Activated naive CD8-positive, alpha-beta T cell treated with anti-CD3 and anti-CD28 coated beads, Interleukin-2, amount 50 U/mL, for 24 hours (primary cell): ENCODE results near the gene GJC1.

ENCODE experiments used
- ATAC-seq: fragments of 150-1000 bp; cut with Tn5 transposase; one replicate; pipeline ENCODE4 v1.10.0; 2021
- DNase-seq: peaks from one replicate; pipeline ENCODE4 v3.0.0; 2021
- H3K27ac Mint-ChIP-seq: one replicate; pipeline ENCODE4 v1.8.0; 2021; ENCODE audit warnings: mild to moderate bottlenecking, mixed read lengths
- H3K27me3 Mint-ChIP-seq: one replicate; pipeline ENCODE4 v1.8.0; 2021; ENCODE audit warnings: mixed read lengths
- H3K36me3 Mint-ChIP-seq: one replicate; pipeline ENCODE4 v1.8.0; 2021; ENCODE audit warnings: low read depth, mixed read lengths
- H3K4me1 Mint-ChIP-seq: one replicate; pipeline ENCODE4 v1.8.0; 2021; ENCODE audit warnings: mixed read lengths
- H3K4me3 Mint-ChIP-seq: one replicate; pipeline ENCODE4 v1.8.0; 2021; ENCODE audit warnings: mild to moderate bottlenecking, moderate library complexity, mixed read lengths
- H3K9me3 Mint-ChIP-seq: one replicate; pipeline ENCODE4 v1.8.0; 2021; ENCODE audit warnings: mixed read lengths

The GJC1 gene

DNA sequence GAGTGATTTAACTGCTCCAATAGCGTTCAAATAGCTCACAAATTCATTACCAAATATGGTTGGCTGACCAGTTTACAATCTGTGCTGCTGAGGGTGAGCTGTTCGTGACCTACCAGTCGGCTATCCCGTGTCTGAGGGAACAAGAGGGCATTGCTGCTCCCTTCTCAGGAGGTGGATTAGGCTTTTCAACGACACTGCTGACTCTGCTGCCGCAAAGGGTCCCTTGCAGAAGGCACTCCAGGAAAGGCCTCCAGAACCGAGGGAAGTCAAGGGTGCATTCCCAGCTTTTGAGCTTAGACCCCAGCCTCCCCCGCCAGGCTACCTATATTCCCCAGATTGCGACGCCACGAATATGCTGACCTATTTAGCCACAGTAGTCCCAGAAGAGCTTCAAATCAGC lies 32.3 kb downstream of the GJC1 start:
- Mint-ChIP-seq H3K4me3 (no peak overlapping the region), H3K27me3 (no peaks in the 10 kb centered on the region), H3K4me1 (peaks cover 9% of the 10 kb centered on the region), H3K9me3 (no peaks in the 10 kb centered on the region), H3K36me3 (no peaks in the 10 kb centered on the region), H3K27ac (no peak overlapping the region)
- no peak for DNase-seq
- ATAC-seq: no peak

GRCh38 chr17:44796731-44797130 lies 33.4 kb downstream of the GJC1 start:
- no peak overlapping the region for H3K4me3 Mint-ChIP-seq
- no peaks in the 10 kb centered on the region for H3K9me3 Mint-ChIP-seq
- DNase-seq (no peak), ATAC-seq (no peak)
- H3K27me3 Mint-ChIP-seq: no peaks in the 10 kb centered on the region
- H3K4me1 Mint-ChIP-seq: peaks cover 9% of the 10 kb centered on the region
- H3K36me3 Mint-ChIP-seq: no peaks in the 10 kb centered on the region
- H3K27ac Mint-ChIP-seq: no peak overlapping the region

- Mint-ChIP-seq H3K9me3 (no peaks in the 10 kb centered on the region), H3K27ac (no peak overlapping the region), H3K4me1 (peaks cover 9% of the 10 kb centered on the region), H3K36me3 (no peaks in the 10 kb centered on the region), H3K4me3 (no peak overlapping the region), H3K27me3 (no peaks in the 10 kb centered on the region)
- ATAC-seq (no peak), DNase-seq (no peak)
These were observed 34.2 kb downstream of the GJC1 start for GRCh38 chr17:44795928-44796327.

GRCh38 chr17:44795421-44795820 lies 34.7 kb downstream of the GJC1 start:
- H3K4me3 Mint-ChIP-seq: no peak overlapping the region
- peaks cover 9% of the 10 kb centered on the region for H3K4me1 Mint-ChIP-seq
- H3K9me3 Mint-ChIP-seq: no peaks in the 10 kb centered on the region
- H3K27ac Mint-ChIP-seq: no peak overlapping the region
- ATAC-seq (no peak), DNase-seq (no peak)
- H3K27me3 Mint-ChIP-seq: no peaks in the 10 kb centered on the region
- no peaks in the 10 kb centered on the region for H3K36me3 Mint-ChIP-seq

GRCh38 chr17:44794851-44795413 lies 35.2 kb downstream of the GJC1 start:
- Mint-ChIP-seq H3K36me3 (no peaks in the 10 kb centered on the region), H3K4me3 (no peak overlapping the region), H3K9me3 (no peaks in the 10 kb centered on the region), H3K27me3 (no peaks in the 10 kb centered on the region), H3K4me1 (peaks cover 9% of the 10 kb centered on the region), H3K27ac (peak overlapping the region; percentile 64)
- no peak for DNase-seq
- peak; percentile 54 for ATAC-seq

DNA sequence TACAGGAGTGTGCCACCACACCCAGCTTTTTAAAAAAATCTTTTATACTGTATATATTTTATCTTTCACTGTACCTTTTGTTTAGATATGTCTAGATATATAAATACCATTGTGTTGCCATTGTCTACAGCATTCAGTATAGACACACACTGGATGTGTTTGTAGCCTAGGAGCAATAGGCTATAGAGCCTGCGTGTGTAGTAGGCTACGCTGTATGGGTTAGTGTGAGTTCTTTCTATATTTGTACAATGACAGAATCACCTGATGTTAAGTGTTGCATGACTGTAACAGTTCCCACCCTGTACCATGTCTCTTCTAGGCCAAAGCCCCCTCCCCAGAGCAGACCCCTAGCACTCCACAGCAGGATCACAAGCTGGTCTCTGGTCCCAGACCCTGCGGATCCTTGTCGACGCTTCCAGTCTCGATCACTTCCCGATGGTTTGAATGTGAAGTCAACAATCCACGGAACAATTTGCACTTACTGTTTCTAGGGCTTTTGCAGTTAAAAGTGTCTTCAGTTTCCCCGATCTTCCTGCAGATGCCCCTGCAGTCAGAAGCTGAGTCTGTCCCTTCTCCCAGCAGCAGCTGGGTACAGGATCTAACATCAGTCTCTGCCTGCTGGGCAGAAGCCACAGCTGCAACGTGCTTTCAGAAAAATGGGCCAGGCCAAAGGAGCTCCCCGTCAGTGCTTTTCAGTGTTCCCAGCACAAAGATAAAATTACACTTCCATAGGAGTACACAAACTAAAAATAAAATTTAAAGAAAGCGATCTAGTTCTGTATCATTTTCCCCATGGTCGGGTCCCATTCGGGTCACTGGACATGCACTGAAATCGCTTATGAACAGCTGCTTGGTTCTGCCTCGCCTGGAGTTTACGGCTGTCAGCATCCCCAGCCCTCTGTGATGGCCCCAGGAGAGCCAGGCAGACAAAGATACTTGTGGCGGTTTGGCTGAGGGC lies 35.9 kb downstream of the GJC1 start:
- ATAC-seq: no peak
- H3K27ac Mint-ChIP-seq: peak overlapping the region; percentile 64
- no peaks in the 10 kb centered on the region for H3K36me3 Mint-ChIP-seq
- H3K9me3 Mint-ChIP-seq: no peaks in the 10 kb centered on the region
- no peak for DNase-seq
- no peak overlapping the region for H3K4me3 Mint-ChIP-seq
- H3K27me3 Mint-ChIP-seq: no peaks in the 10 kb centered on the region
- H3K4me1 Mint-ChIP-seq: peaks cover 9% of the 10 kb centered on the region

DNA sequence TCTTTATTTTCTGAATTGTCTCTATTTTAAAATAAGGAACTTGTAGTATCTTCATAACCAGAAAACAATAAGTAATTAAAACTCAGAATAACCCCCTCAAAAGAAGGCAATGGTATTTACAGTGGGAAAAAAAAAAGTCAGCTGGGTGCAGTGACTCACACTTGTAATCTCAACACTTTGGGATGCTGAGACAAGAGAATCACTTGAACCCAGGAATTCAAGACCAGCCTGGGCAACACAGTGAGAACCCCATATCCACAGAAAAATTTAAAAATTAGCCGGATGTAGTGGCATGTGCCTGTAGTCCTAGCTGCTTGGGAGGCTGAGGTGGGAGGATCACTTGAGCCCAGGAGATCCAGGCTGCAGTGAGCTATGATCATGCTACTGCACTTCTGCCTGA lies 37.8 kb downstream of the GJC1 start:
- Mint-ChIP-seq H3K4me3 (no peak overlapping the region), H3K9me3 (no peaks in the 10 kb centered on the region), H3K27ac (no peak overlapping the region), H3K4me1 (peaks cover 9% of the 10 kb centered on the region), H3K36me3 (no peaks in the 10 kb centered on the region), H3K27me3 (no peaks in the 10 kb centered on the region)
- ATAC-seq (no peak), DNase-seq (no peak)

DNA sequence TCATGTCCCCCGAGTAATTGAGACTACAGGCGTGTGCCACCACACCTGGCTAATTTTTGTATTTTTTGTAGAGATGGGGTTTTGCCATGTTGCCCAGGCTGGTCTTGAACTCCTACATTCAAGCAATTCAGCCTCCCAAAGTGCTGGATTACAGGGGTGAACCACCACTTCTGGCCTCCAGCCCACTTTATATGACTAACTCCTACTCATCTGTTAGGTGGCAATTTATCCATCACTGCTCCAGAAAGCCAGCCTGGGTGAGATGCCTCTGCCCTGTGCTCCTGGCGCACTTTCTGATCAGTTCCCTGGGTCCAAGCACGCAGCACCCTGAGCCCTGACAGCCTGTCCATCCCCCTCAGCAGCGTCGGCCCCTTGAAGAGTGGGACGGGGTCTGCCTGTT lies 41.9 kb downstream of the GJC1 start:
- Mint-ChIP-seq H3K27ac (no peak overlapping the region), H3K4me1 (no peaks in the 10 kb centered on the region), H3K4me3 (no peak overlapping the region), H3K27me3 (no peaks in the 10 kb centered on the region), H3K9me3 (no peaks in the 10 kb centered on the region), H3K36me3 (no peaks in the 10 kb centered on the region)
- ATAC-seq (no peak), DNase-seq (no peak)

DNA sequence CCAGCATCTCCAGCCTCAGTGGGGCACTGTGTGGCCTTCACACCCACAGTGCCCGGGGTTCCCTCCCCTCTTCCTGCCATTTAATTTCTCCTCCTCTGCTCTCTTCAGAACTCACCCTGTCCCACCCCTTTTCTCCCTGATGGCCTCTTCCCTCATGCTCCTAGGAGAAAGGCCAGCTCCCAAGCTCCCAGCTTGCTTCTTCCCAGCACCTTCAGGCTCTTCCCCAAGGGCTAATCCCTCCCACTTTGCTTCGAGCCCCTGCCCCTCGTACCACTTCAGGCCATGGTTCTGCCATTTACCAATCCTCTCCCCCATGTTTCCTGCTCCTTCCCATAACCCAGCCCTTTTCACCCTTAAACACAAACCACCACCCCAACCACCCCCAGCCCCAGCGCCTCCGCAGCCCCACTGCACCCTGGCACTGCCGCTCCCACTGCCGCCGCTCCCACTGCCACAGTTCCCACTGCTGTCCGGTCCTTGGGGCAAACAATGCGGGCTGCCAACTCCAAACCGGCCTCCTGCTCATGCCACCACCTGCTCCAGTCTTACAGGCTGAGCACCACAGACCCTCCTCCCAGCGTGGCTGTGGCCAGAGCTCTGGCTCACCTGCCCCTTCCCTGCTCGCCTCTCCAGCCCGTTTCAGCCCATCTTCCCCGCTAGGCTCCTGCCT lies 42.7 kb downstream of the GJC1 start:
- H3K9me3 Mint-ChIP-seq: no peaks in the 10 kb centered on the region
- no peak for ATAC-seq
- H3K4me3 Mint-ChIP-seq: no peak overlapping the region
- no peaks in the 10 kb centered on the region for H3K36me3 Mint-ChIP-seq
- no peaks in the 10 kb centered on the region for H3K27me3 Mint-ChIP-seq
- no peaks in the 10 kb centered on the region for H3K4me1 Mint-ChIP-seq
- DNase-seq: no peak
- H3K27ac Mint-ChIP-seq: no peak overlapping the region

- H3K4me1 Mint-ChIP-seq: no peaks in the 10 kb centered on the region
These were observed 43.5 kb downstream of the GJC1 start for GRCh38 chr17:44786551-44787081.

DNA sequence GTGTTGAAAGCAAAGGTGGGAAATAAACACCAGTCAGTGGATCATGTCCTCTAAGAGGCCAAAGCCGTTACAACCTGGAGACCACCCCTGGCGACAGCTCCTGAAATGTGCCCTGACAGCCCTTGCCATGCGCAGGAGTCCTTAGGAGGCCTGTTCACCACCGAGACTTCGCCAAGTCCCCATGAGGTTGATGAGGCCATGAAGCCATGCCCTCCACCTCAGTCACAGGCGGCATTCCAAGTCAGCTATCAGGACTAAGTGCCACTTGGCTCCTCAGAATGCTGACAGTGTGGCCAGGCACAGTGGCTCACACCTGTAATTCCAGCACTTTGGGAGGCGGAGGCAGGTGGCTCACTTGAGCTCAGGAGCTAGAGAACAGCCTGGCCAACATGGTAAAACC lies 44.2 kb downstream of the GJC1 start:
- H3K27me3 Mint-ChIP-seq: peaks cover 2% of the 10 kb centered on the region
- H3K4me3 Mint-ChIP-seq: no peak overlapping the region
- H3K9me3 Mint-ChIP-seq: no peaks in the 10 kb centered on the region
- no peaks in the 10 kb centered on the region for H3K36me3 Mint-ChIP-seq
- DNase-seq: no peak
- ATAC-seq: no peak
- no peaks in the 10 kb centered on the region for H3K4me1 Mint-ChIP-seq
- no peak overlapping the region for H3K27ac Mint-ChIP-seq

More at GRCh38 chr17:44786551-44787081, 43.5 kb downstream of the GJC1 start:
- no peaks in the 10 kb centered on the region for H3K9me3 Mint-ChIP-seq
- ATAC-seq (no peak), DNase-seq (no peak)
- no peaks in the 10 kb centered on the region for H3K36me3 Mint-ChIP-seq
- no peak overlapping the region for H3K27ac Mint-ChIP-seq
- peaks cover 2% of the 10 kb centered on the region for H3K27me3 Mint-ChIP-seq
- H3K4me3 Mint-ChIP-seq: no peak overlapping the region

GRCh38 chr17:44782326-44782850 lies 47.7 kb downstream of the GJC1 start:
- ATAC-seq: no peak
- DNase-seq: no peak
- no peaks in the 10 kb centered on the region for H3K9me3 Mint-ChIP-seq
- H3K27ac Mint-ChIP-seq: no peak overlapping the region
- H3K4me3 Mint-ChIP-seq: no peak overlapping the region
- no peaks in the 10 kb centered on the region for H3K36me3 Mint-ChIP-seq
- H3K4me1 Mint-ChIP-seq: peaks cover 3% of the 10 kb centered on the region
- peaks cover 6% of the 10 kb centered on the region for H3K27me3 Mint-ChIP-seq

- Mint-ChIP-seq H3K9me3 (no peaks in the 10 kb centered on the region), H3K27ac (no peak overlapping the region), H3K27me3 (peaks cover 9% of the 10 kb centered on the region), H3K4me1 (peaks cover 3% of the 10 kb centered on the region), H3K4me3 (no peak overlapping the region), H3K36me3 (no peaks in the 10 kb centered on the region)
- DNase-seq (no peak), ATAC-seq (no peak)
These were observed 48.3 kb downstream of the GJC1 start for GRCh38 chr17:44781551-44782325.

DNA sequence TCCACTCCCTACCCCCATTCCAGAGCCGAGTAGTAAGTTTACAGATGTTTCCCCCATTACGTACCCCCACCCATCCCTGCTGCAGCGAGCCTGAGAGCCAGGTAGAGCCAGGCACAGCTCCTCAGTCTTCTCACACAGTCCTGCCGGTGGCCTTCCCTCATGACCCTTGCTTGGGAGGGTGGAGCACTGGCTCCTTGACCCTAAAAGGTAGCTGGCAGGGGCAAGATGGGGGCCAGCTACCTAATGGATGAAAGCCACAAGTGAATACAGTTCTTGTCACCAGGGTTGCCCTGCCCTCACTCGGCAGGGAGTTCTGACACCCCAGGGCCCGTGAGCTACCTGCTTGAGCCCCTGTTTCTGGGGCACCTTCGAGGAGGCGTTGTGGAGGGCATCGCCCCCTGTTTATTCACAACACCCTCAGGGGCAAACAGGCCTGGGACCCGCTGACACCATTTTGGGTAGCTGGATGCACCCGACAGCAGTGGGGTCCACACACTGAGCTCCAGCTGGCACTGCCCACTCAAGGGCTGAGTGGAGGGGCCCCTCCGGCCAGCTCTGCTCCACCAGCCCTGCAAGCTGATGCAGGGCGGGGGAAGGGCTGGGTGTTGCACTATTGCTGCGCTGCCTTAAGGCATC lies 49.1 kb downstream of the GJC1 start:
- no peak for ATAC-seq
- no peaks in the 10 kb centered on the region for H3K9me3 Mint-ChIP-seq
- H3K27me3 Mint-ChIP-seq: peaks cover 9% of the 10 kb centered on the region
- no peak for DNase-seq
- peaks cover 5% of the 10 kb centered on the region for H3K4me1 Mint-ChIP-seq
- no peak overlapping the region for H3K4me3 Mint-ChIP-seq
- no peak overlapping the region for H3K27ac Mint-ChIP-seq
- no peaks in the 10 kb centered on the region for H3K36me3 Mint-ChIP-seq
